ENCODE results near the gene IFNA5. TPM values are rescaled to one million over a fixed set of nuclear protein-coding genes. Genes with fewer than 3 reads are reported as not detected.

The IFNA5 gene
- total and polyA plus RNA-seq, 10 of the 15 experiments (the other 5 are each of a cell fraction or from before 2014, with no cell fraction given), result not detected

DNA sequence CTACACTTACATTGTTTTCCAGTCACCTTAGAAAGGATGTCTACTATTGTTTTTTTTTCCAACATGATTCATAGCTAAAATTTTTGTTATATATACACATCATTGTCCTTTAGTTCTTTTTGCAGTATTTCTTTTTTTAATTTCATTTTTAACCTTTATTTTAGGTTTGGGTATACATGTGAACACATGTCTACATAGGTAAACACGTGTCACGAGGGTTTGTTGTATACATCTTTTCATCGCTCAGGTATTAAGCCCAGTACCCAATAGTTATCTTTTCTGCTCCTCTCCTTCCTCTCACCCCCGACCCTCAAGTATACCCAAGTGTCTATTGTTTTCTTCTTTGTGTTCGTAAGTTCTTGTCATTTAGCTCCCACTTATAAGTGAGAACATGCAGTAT is 19.0 kb downstream of the IFNA5 start (continued):
- TF ChIP-seq, protein P1, sequence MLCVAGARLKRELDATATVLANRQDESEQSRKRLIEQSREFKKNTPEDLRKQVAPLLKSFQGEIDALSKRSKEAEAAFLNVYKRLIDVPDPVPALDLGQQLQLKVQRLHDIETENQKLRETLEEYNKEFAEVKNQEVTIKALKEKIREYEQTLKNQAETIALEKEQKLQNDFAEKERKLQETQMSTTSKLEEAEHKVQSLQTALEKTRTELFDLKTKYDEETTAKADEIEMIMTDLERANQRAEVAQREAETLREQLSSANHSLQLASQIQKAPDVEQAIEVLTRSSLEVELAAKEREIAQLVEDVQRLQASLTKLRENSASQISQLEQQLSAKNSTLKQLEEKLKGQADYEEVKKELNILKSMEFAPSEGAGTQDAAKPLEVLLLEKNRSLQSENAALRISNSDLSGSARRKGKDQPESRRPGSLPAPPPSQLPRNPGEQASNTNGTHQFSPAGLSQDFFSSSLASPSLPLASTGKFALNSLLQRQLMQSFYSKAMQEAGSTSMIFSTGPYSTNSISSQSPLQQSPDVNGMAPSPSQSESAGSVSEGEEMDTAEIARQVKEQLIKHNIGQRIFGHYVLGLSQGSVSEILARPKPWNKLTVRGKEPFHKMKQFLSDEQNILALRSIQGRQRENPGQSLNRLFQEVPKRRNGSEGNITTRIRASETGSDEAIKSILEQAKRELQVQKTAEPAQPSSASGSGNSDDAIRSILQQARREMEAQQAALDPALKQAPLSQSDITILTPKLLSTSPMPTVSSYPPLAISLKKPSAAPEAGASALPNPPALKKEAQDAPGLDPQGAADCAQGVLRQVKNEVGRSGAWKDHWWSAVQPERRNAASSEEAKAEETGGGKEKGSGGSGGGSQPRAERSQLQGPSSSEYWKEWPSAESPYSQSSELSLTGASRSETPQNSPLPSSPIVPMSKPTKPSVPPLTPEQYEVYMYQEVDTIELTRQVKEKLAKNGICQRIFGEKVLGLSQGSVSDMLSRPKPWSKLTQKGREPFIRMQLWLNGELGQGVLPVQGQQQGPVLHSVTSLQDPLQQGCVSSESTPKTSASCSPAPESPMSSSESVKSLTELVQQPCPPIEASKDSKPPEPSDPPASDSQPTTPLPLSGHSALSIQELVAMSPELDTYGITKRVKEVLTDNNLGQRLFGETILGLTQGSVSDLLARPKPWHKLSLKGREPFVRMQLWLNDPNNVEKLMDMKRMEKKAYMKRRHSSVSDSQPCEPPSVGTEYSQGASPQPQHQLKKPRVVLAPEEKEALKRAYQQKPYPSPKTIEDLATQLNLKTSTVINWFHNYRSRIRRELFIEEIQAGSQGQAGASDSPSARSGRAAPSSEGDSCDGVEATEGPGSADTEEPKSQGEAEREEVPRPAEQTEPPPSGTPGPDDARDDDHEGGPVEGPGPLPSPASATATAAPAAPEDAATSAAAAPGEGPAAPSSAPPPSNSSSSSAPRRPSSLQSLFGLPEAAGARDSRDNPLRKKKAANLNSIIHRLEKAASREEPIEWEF (IDR thresholded peaks at IDR 0.05; ENCODE audit: insufficient replicate concordance, low read depth, low read length), result no peak
- TF ChIP-seq BRCA1 (IDR thresholded peaks at IDR 0.05; ENCODE audit: low read depth, low read length) (no peak), GATAD2B (conservative IDR thresholded peaks at IDR 0.05; ENCODE audit: low read depth) (no peak), LARP7 (IDR thresholded peaks at IDR 0.05) (no peak), RBBP5 (conservative IDR thresholded peaks at IDR 0.05) (no peak), SIN3A (IDR thresholded peaks at IDR 0.05; ENCODE audit: low read depth, low read length) (no peak)
- TF ChIP-seq, protein P2, sequence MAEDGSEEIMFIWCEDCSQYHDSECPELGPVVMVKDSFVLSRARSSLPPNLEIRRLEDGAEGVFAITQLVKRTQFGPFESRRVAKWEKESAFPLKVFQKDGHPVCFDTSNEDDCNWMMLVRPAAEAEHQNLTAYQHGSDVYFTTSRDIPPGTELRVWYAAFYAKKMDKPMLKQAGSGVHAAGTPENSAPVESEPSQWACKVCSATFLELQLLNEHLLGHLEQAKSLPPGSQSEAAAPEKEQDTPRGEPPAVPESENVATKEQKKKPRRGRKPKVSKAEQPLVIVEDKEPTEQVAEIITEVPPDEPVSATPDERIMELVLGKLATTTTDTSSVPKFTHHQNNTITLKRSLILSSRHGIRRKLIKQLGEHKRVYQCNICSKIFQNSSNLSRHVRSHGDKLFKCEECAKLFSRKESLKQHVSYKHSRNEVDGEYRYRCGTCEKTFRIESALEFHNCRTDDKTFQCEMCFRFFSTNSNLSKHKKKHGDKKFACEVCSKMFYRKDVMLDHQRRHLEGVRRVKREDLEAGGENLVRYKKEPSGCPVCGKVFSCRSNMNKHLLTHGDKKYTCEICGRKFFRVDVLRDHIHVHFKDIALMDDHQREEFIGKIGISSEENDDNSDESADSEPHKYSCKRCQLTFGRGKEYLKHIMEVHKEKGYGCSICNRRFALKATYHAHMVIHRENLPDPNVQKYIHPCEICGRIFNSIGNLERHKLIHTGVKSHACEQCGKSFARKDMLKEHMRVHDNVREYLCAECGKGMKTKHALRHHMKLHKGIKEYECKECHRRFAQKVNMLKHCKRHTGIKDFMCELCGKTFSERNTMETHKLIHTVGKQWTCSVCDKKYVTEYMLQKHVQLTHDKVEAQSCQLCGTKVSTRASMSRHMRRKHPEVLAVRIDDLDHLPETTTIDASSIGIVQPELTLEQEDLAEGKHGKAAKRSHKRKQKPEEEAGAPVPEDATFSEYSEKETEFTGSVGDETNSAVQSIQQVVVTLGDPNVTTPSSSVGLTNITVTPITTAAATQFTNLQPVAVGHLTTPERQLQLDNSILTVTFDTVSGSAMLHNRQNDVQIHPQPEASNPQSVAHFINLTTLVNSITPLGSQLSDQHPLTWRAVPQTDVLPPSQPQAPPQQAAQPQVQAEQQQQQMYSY (CRISPR knock-in tag; IDR thresholded peaks at IDR 0.05), result no peak

Data from GM12878 (cell line).